Measurements from ENCODE around the gene SYTL1.
A peak's percentile ranks its signal among the peaks of the same experiment; 100 is the strongest.

The SYTL1 gene

DNA sequence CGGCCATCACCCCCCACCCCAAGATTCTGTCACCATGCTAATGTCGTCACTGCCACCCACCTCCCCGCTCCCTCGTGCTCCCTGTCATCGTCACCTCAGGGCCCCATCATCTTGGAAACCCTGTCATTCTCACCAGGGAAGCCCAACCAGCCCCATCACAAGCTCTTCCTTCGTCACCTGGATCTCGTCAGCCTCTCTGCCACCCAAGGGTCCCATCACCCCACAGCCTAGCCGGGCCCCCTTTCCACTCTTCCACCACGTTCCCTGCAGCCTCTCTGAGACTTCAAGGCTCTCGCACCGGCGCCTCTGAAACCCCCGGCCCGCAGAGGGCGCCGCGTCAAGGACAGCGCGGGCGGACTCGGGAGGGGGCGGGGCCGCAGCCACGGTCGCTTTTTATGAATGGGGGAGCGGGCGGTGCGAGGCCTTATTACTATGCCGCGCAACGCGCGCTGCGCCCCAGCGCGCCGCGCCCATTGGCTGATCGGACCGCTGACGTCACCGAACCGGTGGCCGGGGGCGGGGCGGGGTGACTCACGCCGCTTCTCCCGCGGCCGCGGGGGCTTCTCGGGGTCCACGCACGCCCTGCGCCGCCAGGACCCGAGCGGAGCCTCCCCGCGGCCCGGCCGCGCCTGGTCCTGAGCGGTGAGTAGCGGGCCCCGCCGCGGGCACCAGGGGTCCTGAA is 50.4 kb downstream of the SYTL1 start, which contains the start of gene GPR3:
Gene GPR3, plus strand, starts transcription at position 527 of the 682 bp plus-strand sequence. CDS start 1,177 bp downstream, outside the sequence.
- peak; percentile 89 to 93 (median 92) for DNase-seq

DNA sequence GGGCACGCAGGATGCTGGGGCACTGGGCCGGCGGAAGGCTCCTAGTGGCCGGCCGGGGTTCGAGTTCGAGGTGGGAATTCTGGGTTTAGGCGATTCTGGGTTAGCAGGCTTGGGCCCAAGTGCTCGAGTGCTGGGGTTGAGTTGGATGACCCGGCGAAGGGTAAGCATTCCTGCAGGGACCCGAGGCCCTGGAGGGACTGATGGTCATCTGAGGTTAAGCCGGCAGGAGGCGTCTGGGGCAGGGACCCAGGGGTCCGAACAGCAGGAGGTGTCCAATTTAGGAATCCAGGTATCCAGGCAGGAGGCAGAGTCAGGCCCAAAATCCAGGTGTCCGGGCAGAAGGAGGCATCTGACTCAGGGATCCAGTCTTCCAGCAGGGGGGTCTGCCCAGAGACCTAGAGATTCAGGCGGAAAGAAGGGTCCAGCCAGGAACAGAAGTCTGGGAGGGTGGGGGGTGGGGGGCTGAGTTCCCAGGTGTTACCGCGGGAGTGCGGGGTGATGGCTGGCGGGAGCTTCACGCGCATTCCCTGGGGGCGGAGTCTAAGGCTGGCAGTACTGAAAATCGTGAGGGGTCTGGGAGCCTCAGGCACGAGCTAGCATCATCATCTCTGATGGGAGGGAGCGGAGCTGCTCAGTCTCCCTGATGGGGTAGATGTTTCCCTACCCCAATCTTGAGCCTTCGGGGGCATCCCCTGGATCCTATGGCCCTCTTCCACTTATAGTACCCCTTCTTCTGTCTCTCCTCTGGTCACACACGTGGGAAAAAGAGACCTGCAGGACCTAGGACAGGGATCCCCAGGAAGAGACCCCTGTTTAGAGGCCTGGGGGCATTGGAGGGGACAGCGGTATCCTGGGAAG is 51.2 kb downstream of the SYTL1 start:
- no peak for DNase-seq

DNA sequence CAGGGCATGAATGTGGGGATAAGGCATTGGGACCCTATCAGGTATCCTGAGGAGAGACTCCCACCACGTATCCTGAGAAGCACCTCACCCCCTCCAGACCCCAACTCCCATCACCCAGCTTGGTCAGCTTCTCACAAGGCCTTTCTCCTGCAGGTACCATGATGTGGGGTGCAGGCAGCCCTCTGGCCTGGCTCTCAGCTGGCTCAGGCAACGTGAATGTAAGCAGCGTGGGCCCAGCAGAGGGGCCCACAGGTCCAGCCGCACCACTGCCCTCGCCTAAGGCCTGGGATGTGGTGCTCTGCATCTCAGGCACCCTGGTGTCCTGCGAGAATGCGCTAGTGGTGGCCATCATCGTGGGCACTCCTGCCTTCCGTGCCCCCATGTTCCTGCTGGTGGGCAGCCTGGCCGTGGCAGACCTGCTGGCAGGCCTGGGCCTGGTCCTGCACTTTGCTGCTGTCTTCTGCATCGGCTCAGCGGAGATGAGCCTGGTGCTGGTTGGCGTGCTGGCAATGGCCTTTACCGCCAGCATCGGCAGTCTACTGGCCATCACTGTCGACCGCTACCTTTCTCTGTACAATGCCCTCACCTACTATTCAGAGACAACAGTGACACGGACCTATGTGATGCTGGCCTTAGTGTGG is 51.9 kb downstream of the SYTL1 start:
- no peak for DNase-seq

DNA sequence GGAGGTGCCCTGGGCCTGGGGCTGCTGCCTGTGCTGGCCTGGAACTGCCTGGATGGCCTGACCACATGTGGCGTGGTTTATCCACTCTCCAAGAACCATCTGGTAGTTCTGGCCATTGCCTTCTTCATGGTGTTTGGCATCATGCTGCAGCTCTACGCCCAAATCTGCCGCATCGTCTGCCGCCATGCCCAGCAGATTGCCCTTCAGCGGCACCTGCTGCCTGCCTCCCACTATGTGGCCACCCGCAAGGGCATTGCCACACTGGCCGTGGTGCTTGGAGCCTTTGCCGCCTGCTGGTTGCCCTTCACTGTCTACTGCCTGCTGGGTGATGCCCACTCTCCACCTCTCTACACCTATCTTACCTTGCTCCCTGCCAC is 52.4 kb downstream of the SYTL1 start:
- DNase-seq = no peak

DNA sequence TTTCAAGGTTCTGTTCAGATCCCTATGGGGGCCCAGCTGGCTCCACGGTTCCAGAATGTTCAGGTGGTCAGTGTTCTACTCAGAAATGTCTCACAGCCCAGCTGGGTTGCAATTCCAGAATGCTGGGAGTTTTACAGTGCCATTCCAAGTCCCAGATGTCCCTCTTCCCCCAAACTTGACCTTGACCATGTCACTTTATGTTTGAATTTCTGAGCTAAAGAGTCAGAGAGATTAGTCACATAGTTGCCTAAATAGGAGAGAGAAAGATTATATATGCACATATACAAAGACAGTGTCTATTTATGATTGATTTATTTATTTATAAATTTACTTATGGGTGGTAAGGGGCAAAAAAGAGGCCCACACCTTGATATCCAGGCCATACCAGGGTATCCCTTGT is 53.1 kb downstream of the SYTL1 start:
- no peak for DNase-seq

DNA sequence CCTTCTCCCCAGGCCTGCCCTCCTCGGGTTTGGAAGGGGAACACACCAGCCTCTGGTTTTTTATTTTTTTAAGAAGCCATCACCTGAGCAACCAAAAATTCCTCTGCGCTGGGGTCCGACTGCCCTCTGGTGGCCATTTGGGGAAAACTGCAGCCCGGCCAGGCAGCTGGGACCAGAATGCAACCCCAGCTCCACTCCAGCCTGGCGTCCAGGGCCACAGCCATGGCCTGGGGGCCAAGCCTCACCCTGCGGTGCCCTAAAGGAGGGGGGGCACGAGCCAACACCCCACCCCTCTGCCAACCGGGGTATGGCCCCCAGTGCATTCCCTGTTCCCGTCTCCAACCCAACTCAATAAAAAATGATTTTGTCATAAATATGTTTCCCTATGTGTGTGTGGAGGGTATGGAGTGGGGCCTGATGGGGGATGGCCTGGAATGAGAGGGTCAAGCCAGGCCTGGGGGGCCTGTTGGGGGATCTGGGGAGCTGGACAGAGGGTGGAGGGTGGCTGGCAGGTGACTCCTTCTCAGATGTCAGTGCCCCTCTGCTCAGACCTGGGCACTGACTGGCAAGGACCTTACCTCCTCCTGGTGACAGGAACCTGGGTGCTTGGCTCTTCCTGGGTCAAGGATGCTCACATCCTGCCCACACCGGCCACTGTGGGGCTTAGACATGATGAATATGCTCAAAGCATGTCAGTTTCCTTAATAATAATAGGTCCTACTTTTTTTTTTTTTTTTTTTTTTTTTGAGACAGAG is 53.8 kb downstream of the SYTL1 start:
- DNase-seq = peak; percentile 58 to 75 (median 71)

DNA sequence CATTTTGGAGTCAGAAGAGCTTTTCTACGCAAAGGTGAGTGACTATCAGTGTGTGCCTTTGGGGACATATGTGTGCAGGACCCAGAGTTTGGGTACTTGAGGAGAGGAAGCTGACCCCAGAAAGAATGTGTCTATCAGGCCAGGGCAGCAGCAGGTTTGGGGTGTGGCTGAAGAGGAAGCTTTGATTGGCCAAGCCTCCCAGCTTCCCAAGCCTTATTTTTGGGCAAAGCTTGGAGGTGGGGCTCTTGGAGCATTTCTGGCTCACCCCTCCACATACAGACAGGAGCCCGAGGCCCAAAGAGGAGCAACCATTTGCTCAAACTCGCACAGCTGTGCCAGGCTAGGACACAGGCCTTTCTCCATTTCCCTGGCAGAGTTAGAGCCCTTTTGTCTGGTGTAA is 55.3 kb downstream of the SYTL1 start:
- DNase-seq = no peak

DNA sequence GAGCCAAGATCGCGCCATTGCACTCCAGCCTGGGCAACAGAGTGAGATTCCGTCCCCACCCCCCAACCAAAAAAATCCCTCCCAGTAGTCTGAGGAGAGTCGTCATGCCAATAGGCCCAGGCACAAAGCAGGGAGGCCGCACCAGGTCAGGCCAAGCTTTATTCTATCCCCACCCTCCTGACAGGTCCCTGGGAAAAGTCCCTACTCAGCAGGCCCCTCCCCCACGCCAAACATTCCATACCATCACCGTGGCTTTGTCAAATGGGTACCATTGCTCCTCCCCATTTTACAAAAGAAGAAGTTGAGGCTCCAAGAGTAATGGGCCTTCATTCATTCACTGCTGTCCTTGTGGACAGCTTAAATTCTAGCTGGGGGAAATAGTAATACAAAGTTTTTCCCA is 55.9 kb downstream of the SYTL1 start:
- no peak for DNase-seq

DNA sequence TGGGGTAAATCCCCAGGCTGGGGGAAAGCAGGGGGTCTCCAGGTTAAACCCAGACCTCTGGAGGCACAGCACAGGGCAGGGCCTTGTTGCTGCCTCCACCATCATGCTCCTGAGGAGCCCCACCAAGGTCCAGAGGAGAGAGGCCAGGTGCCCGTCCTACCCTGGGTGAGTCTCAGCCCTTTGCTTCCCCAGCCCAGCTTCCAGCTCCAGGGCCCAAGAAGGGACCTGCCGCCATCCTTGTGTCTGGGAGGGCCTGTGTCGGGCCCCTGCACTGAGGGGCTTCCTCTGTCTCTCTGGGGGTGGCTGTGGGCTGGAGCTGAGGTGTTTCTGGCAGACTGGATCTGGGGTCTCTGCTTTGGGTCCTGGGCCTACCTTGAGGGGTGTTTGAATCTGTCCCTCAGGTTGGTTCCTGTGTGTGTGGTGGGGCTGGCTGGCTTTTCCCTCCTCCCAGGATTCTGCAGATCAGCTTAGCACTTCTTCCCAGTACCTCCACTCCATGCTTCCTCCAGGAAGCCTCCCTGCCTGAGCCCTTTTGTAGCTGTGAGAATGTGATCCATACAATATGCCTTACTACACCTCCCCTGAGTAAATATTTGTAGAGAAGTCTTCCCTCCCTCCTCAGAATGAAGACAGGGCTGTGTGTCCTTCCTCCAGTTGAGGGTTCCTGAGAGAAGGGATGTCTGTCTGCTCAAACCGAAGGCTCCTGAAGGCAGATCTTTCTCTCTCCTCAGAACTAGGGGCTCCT is 56.8 kb downstream of the SYTL1 start:
- DNase-seq = no peak

DNA sequence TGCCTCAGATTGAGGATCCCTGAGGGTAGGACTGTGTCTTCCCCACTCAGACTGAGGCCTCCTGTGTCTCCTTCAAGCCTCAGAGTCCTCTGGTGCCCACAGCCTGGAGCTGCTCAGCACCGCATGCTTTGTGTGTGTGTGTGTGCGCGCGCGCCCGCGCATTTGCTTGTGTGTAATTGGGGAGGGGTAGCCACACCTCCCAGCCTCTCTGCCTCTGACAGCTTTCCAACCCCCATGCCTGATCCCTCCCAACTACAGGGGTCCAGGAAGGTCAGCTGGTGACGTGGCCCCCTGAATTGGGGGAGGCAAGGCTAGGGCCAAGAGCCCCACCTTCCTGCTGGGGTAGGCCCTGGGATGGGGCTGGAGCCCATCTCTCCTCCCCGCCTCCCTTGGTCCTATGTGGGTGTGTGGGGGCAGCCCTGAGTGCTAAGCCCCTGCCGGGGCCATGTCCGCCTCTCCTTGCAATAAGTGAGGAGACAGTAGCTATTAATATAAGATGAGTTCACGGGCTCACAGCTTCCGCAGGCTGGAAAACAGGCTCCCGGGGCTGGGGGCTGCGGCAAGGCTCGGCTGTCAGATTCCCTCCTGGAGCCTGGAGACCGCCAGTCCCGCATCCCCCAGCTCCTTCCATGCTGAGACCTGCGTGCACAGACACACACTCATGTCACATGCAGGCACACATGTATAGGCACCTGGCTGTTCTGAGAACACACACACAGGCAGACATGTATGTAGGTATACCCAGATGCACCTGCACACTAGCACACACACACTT is 57.6 kb downstream of the SYTL1 start:
- no peak for DNase-seq

DNA sequence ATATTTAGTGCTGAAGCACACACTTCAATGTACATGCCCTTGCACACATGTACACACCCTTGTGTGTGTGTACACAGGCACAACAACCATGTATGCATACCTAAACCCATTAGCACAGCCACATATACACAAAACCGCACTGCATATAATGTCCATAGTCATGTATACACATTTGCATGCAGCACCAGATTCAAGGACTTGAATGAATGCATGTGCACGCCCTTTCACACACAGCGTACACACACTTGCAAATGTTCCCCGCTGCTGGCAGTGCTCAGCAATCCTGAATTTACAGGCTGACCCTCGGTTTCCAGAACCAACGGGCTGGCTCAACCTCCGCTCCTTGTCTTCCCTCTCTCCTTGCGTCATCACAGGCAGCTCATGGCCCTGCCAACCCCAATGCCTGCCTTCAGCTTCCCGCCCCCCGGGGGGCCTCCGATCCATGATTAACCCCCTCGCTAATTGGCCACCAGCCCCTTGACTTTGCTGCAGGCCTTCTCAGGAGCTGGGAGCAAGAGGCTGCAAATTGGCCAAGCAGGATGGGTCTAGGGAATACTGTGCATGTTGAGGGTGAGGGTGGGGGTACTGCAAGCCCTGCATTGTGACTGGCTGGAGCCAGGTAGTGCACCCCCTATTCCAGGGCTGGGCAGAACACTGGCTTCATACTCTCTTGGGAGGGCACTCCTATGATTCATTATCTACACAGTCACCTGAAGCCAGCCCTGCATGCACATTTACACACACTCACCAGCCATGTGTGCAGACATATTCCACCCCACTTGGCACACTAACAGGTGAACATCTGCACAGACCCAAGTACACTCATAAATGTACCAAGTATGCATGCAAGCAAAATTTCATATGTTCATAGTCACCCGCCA is 58.5 kb downstream of the SYTL1 start:
- no peak for DNase-seq

DNA sequence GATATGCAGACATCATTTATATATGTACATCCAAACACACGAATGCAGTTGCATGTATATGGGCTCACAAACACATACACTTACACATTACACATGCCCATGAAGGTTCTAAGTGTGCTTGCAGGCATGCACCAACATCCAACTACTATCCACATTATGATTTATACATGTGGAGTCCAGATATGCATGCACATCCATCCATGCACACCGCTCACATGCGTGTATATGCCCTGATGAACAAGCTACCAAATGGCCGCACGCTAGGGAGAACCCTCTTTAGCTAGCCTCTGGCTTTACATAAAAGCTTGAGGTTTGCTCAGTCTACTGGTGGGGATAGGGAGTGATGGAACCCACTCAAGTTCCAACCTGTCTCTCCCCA is 59.1 kb downstream of the SYTL1 start:
- DNase-seq = no peak

DNA sequence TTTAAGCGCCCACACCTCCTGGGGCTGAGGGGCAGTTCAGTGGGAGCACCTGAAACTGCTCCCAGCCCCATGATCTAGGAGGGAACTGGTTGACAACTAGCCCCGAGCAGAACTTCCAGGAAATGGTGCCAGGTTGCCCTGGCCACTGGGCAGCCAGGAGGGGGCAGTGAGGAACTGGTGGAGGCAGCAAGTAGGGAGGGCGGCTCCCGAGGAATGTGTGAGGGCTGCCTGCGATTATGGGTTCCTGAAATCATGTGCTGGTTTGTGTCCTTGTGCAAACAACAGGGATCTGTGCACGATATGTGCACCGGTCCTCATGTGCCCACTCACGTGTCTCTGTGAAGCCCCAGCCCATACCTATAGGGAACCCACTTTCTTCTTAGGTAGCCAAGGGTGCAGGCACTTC is 60.5 kb downstream of the SYTL1 start:
- no peak for DNase-seq

DNA sequence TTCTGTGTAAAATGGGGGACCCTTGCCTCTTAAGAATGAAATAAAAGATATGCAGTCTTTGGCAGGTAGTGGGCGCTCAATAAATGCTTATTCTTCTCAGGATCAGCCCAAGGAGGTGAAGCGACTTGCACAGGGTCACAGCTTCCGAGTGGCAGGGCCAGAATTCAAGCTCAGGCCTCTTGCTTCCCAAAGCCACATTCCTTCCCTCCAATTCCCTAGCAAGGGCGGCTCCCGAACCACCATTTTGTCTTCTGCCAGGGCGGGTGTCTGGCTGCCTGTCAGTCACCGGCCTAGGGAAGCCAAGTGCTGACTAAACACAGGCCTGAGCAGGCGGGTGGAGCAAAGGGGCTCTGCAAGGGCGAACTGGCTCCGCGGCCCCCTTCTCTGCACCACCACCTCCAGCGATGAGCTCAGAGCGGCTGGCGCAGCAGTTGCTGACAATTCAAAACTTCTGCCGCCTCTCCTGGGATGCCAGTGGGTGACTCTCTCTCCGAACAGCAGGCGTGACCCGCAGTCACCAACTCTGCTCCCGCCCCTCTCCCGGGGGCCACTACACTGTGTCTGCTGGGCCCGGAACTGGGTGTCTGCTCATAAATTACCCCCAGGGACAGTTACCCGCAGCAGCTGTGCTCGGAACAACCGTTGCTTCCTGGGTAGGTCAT is 61.4 kb downstream of the SYTL1 start:
- DNase-seq = no peak

Data from T-helper 1 cell (primary cell).